OCI-LY3 (cell line): Measurements from ENCODE around the gene SLC5A6.

Source experiments
- H2AFZ ChIP-seq: fragments of 200-600, 300-600 bp; shearing (Covaris generic); 2 replicates; pipeline ENCODE4 v1.6.0; 2014; ENCODE audit warnings: antibody characterized with exemption, low read depth, low read length
- H3K27ac ChIP-seq: fragments of 200-600, 300-600 bp; sonication (generic); 2 replicates; pipeline ENCODE4 v1.5.1; 2014; ENCODE audit warnings: mild to moderate bottlenecking, low read length, moderate library complexity, mixed read lengths
- H3K27me3 ChIP-seq: fragments of 200-600, 300-600 bp; sonication (generic); 2 replicates; pipeline ENCODE4 v1.6.1; 2014; ENCODE audit warnings: low read depth, low read length, mixed read lengths
- H3K36me3 ChIP-seq: fragments of 200-600, 300-600 bp; sonication (generic); replicated peaks from 2 replicates; pipeline ENCODE3; 2014; ENCODE audit warnings: low read depth, low read length, mixed read lengths
- H3K4me1 ChIP-seq: fragments of 300-600, 200-600 bp; sonication (generic); 2 replicates; pipeline ENCODE4 v1.6.1; 2014; ENCODE audit warnings: low read length, mixed read lengths
- H3K4me2 ChIP-seq: fragments of 200-600, 300-600 bp; sonication (generic); 2 replicates; pipeline ENCODE4 v1.6.1; 2014; ENCODE audit warnings: low read length, mixed read lengths
- H3K4me3 ChIP-seq: fragments of 300-600, 200-600 bp; sonication (generic); 2 replicates; pipeline ENCODE4 v1.5.1; 2014; ENCODE audit warnings: antibody characterized with exemption, mild to moderate bottlenecking, low read length, moderate library complexity
- H3K79me2 ChIP-seq: fragments of 300-600, 200-600 bp; shearing (Covaris generic); 2 replicates; pipeline ENCODE4 v1.6.1; 2014; ENCODE audit warnings: mild to moderate bottlenecking, low read length, mixed read lengths
- H3K9ac ChIP-seq: fragments of 300-600, 200-600 bp; shearing (Covaris generic); 2 replicates; pipeline ENCODE4 v1.6.0; 2014; ENCODE audit warnings: mild to moderate bottlenecking, low read length, moderate library complexity
- H3K9me3 ChIP-seq: fragments of 200-600, 300-600 bp; shearing (Covaris generic); 2 replicates; pipeline ENCODE4 v1.6.1; 2014; ENCODE audit warnings: low read length, mixed read lengths; ENCODE audit not compliant: insufficient read depth
- H4K20me1 ChIP-seq: fragments of 200-600, 300-600 bp; sonication (generic); 2 replicates; pipeline ENCODE4 v1.6.1; 2016; ENCODE audit warnings: low read length, mixed read lengths; ENCODE audit not compliant: insufficient read depth
- EZH2phosphoT487 ChIP-seq: fragments of 200-600 bp; shearing (Covaris generic); IDR thresholded peaks from 2 replicates; pipeline ENCODE4 v1.6.1; 2018; ENCODE audit warnings: antibody characterized with exemption, mixed run types, low read depth
- TF ChIP-seq, protein P1 (sequence below): fragments of 200-600, 300-600 bp; sonication (generic); IDR thresholded peaks from 2 replicates; pipeline ENCODE4 v1.5.1; 2014; ENCODE audit warnings: antibody characterized with exemption, low read length, low read depth

SLC5A6 gene

DNA sequence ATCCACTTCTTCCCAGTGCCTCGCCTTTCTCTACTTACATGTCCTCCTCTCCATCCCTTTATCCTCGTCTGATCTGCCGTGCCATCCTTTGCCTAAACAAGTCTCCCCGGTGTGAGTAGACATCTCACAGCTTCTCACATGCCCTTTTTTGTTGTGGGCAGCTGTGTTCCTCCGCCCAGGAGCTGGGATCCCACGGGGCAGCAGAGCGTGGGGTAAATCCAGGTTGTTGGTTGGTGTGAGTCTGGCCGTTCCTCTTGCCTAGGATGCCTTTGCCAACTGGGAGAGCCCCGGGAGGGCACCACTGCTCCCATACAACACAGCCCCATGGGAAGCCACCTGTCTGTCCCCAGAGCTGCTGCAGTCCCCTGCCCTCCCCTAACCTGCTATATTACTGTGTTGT is 28.3 kb upstream of the SLC5A6 start:
- H3K4me1 ChIP-seq: no peaks in the 10 kb centered on the region
- no peak overlapping the region for H3K9ac ChIP-seq
- peaks cover 80% of the 10 kb centered on the region for H3K36me3 ChIP-seq
- TF ChIP-seq EZH2phosphoT487: no peak
- TF ChIP-seq, protein P1, sequence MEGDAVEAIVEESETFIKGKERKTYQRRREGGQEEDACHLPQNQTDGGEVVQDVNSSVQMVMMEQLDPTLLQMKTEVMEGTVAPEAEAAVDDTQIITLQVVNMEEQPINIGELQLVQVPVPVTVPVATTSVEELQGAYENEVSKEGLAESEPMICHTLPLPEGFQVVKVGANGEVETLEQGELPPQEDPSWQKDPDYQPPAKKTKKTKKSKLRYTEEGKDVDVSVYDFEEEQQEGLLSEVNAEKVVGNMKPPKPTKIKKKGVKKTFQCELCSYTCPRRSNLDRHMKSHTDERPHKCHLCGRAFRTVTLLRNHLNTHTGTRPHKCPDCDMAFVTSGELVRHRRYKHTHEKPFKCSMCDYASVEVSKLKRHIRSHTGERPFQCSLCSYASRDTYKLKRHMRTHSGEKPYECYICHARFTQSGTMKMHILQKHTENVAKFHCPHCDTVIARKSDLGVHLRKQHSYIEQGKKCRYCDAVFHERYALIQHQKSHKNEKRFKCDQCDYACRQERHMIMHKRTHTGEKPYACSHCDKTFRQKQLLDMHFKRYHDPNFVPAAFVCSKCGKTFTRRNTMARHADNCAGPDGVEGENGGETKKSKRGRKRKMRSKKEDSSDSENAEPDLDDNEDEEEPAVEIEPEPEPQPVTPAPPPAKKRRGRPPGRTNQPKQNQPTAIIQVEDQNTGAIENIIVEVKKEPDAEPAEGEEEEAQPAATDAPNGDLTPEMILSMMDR: no peak
- H3K27ac ChIP-seq: no peak overlapping the region
- no peaks in the 10 kb centered on the region for H3K27me3 ChIP-seq
- H4K20me1 ChIP-seq: no peaks in the 10 kb centered on the region
- H3K4me3 ChIP-seq: no peak overlapping the region
- H2AFZ ChIP-seq: no peak overlapping the region
- H3K9me3 ChIP-seq: no peaks in the 10 kb centered on the region
- no peak overlapping the region for H3K4me2 ChIP-seq
- H3K79me2 ChIP-seq: no peaks in the 10 kb centered on the region

DNA sequence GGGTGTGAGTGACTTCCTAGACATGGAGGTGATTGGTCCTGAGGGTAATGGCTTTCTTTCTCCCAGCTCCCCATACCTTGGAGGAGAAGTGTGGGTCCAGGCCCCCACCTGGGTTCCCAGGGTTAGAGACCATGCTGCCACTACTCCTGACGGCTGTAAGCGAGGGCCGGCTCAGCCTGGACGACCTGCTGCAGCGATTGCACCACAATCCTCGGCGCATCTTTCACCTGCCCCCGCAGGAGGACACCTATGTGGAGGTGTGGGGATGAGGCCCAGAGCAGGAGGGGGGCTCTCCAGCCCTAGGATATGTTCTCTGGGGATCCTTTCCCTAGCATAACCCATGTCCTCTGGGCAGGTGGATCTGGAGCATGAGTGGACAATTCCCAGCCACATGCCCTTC is 26.9 kb upstream of the SLC5A6 start:
- Histone ChIP-seq H4K20me1 (no peaks in the 10 kb centered on the region), H3K27ac (no peak overlapping the region), H3K9me3 (no peaks in the 10 kb centered on the region), H3K27me3 (no peaks in the 10 kb centered on the region), H3K4me2 (no peak overlapping the region), H3K4me3 (no peak overlapping the region), H2AFZ (no peak overlapping the region), H3K36me3 (peaks cover 86% of the 10 kb centered on the region), H3K79me2 (no peaks in the 10 kb centered on the region), H3K9ac (no peak overlapping the region), H3K4me1 (no peaks in the 10 kb centered on the region)
- no peak for TF ChIP-seq EZH2phosphoT487
- TF ChIP-seq, protein P1: no peak

DNA sequence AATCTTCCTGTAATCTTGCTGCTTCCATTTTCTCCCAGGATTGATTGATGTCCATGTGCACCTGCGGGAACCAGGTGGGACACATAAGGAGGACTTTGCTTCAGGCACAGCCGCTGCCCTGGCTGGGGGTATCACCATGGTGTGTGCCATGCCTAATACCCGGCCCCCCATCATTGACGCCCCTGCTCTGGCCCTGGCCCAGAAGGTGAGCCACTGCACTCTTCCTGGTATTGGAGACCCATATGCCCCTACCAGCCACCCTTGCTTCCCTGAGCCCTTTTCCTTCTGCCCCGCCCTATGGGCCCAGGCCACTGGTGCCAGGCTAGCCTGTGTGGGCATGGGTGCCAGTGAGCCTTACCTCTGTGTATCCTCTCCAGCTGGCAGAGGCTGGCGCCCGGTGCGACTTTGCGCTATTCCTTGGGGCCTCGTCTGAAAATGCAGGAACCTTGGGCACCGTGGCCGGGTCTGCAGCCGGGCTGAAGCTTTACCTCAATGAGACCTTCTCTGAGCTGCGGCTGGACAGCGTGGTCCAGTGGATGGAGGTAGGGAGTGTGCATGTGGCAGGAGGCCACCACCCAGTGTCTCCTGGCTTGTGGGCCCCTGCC is 25.4 kb upstream of the SLC5A6 start:
- H3K36me3 ChIP-seq: peaks cover 87% of the 10 kb centered on the region
- no peak overlapping the region for H3K4me2 ChIP-seq
- no peak overlapping the region for H3K4me3 ChIP-seq
- H3K9ac ChIP-seq: no peak overlapping the region
- no peaks in the 10 kb centered on the region for H3K79me2 ChIP-seq
- H3K9me3 ChIP-seq: no peaks in the 10 kb centered on the region
- H3K4me1 ChIP-seq: no peaks in the 10 kb centered on the region
- H4K20me1 ChIP-seq: no peaks in the 10 kb centered on the region
- no peak overlapping the region for H2AFZ ChIP-seq
- H3K27ac ChIP-seq: no peak overlapping the region
- TF ChIP-seq EZH2phosphoT487: no peak
- TF ChIP-seq, protein P1: no peak
- no peaks in the 10 kb centered on the region for H3K27me3 ChIP-seq

DNA sequence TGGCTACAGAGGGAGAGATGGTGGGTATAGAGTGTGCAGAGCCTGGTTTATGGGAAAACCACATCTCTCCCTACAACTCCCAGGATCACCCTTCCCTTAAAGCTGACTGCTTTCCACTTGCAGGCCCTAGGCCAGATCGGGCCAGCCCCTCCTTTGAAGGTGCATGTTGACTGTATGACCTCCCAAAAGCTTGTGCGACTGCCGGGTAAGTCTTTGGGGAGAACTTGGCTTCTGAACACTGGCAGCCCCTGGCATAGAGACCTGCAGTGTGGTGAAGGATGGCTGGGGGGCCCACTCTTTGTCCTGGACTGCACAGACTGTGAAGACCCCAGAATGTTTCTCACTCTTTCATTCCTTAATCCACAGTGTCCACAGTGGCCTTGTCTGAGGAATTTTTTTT is 24.6 kb upstream of the SLC5A6 start:
- H4K20me1 ChIP-seq: no peaks in the 10 kb centered on the region
- no peaks in the 10 kb centered on the region for H3K9me3 ChIP-seq
- H3K36me3 ChIP-seq: peaks cover 89% of the 10 kb centered on the region
- no peaks in the 10 kb centered on the region for H3K4me1 ChIP-seq
- no peak overlapping the region for H3K4me2 ChIP-seq
- H3K4me3 ChIP-seq: no peak overlapping the region
- H2AFZ ChIP-seq: no peak overlapping the region
- TF ChIP-seq EZH2phosphoT487: no peak
- TF ChIP-seq, protein P1: no peak
- H3K79me2 ChIP-seq: no peaks in the 10 kb centered on the region
- no peaks in the 10 kb centered on the region for H3K27me3 ChIP-seq
- no peak overlapping the region for H3K27ac ChIP-seq
- H3K9ac ChIP-seq: no peak overlapping the region
